DND-41 (cell line): ENCODE measurements around the gene RAB33B.

Experiments
- EZH2 ChIP-seq: IDR thresholded peaks from 3 replicates; pipeline ENCODE4 v1.6.1; 2012; ENCODE audit warnings: borderline replicate concordance, low read depth, mild to moderate bottlenecking, moderate library complexity, low read length, inconsistent platforms; ENCODE audit not compliant: severe bottlenecking
- TF ChIP-seq, protein P1 (sequence below): IDR thresholded peaks from 2 replicates; pipeline ENCODE4 v1.5.1; 2012; ENCODE audit warnings: borderline replicate concordance, low read length, moderate library complexity, mild to moderate bottlenecking; ENCODE audit not compliant: poor library complexity, severe bottlenecking; ENCODE audit errors: extremely low read depth

DNA sequence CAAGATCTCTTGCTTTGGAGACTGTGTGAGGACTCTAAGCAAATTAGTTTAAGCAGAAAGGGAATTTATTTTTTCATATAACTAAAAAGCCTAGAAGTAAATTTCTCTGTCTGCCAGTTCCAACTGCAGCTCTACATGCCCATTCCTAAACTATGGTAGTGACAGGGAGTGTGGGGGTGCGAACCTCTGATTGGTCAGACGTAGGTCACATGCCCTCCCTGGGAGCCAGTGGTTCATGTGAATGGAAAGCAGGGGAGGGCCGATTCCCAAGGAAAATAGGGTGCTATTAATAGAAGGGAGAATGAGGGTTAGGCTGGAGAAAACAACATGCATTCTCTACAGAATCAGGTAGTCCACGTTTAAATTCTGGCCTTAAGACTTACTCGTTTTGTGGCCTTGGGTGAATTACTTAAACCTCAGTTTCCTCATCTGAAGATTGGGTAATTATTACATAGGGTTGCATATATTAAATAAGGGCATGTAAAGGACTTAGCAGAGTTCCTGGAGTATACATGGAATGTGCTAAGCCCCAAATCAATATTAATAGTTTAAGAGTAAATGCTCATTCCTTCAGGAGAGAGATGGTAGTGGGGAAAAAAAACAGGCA is 7.2 kb downstream of the RAB33B start:
- TF ChIP-seq, protein P1, sequence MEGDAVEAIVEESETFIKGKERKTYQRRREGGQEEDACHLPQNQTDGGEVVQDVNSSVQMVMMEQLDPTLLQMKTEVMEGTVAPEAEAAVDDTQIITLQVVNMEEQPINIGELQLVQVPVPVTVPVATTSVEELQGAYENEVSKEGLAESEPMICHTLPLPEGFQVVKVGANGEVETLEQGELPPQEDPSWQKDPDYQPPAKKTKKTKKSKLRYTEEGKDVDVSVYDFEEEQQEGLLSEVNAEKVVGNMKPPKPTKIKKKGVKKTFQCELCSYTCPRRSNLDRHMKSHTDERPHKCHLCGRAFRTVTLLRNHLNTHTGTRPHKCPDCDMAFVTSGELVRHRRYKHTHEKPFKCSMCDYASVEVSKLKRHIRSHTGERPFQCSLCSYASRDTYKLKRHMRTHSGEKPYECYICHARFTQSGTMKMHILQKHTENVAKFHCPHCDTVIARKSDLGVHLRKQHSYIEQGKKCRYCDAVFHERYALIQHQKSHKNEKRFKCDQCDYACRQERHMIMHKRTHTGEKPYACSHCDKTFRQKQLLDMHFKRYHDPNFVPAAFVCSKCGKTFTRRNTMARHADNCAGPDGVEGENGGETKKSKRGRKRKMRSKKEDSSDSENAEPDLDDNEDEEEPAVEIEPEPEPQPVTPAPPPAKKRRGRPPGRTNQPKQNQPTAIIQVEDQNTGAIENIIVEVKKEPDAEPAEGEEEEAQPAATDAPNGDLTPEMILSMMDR: no peak
- TF ChIP-seq EZH2: no peak
